Upper lobe of left lung (tissue), 6 donors: Measurements from ENCODE around the gene C20orf96. TPM values are rescaled to one million over a fixed set of nuclear protein-coding genes. Genes with fewer than 3 reads are reported as not detected.

Experiments used
- ATAC-seq, 2 donors: fragments of 200-7000 bp; cut with Tn5 transposase; one replicate each; pipeline ENCODE4 v1.9.1; 2022; ENCODE audit warnings: mild to moderate bottlenecking in 2 of 2, moderate library complexity in 2 of 2; ENCODE audit not compliant: low FRiP score in 2 of 2
- DNase-seq, 2 donors: peaks; one replicate each; pipeline ENCODE4 v3.0.0-alpha.2; 2019 to 2020
- H3K27ac ChIP-seq, 4 donors: fragments of 200-600 bp; sonication (generic); one replicate each; pipeline ENCODE4 v1.5.1; 2016 to 2019
- H3K27me3 ChIP-seq, 4 donors: fragments of 200-600 bp; sonication (generic); one replicate each; pipeline ENCODE4 v1.5.1; 2017 to 2019
- H3K36me3 ChIP-seq, 4 donors: fragments of 200-600 bp; sonication (generic); one replicate each; pipeline ENCODE4 v1.5.1; 2016 to 2019
- H3K4me1 ChIP-seq, 4 donors: fragments of 200-600 bp; sonication (generic); one replicate each; pipeline ENCODE4 v1.5.1; 2018 to 2019
- H3K4me3 ChIP-seq, 4 donors: fragments of 200-600 bp; sonication (generic); one replicate each; pipeline ENCODE4 v1.5.1; 2017 to 2019; ENCODE audit warnings: mild to moderate bottlenecking in 2 of 4, moderate library complexity in 1 of 4
- H3K9me3 ChIP-seq, 4 donors: fragments of 200-600 bp; sonication (generic); one replicate each; pipeline ENCODE4 v1.5.1; 2018 to 2019
- CTCF ChIP-seq, 6 experiments: fragments of 450-650 bp in 4 of 6; fragments of 200-600 bp in 2 of 6; sonication (generic) in 2 of 6; IDR thresholded peaks; one replicate each; pipeline ENCODE4 v1.5.1; 2016 to 2019; ENCODE audit warnings: antibody characterized with exemption in 6 of 6
- EP300 ChIP-seq, 4 donors: sonication (generic); formaldehyde crosslinking; IDR thresholded peaks; one replicate each; pipeline ENCODE4 v1.5.1; 2017; ENCODE audit warnings: antibody characterized with exemption in 4 of 4, control low read depth in 2 of 4
- POLR2A ChIP-seq, 4 donors: fragments of 450-650 bp; IDR thresholded peaks; one replicate each; pipeline ENCODE4 v1.5.1; 2016 to 2017; ENCODE audit warnings: antibody characterized with exemption in 4 of 4, mild to moderate bottlenecking in 2 of 4
- POLR2AphosphoS5 ChIP-seq, 2 donors: sonication (generic); formaldehyde crosslinking; IDR thresholded peaks; one replicate each; pipeline ENCODE4 v1.5.1; 2017; ENCODE audit warnings: antibody characterized with exemption in 2 of 2
- WGBS, 2 donors: methylation state at CpG; one replicate each; pipeline ENCODE4 v1.1.5; 2017 to 2018; 5-methylcytosine and 5-hydroxymethylcytosine counted together
- total RNA-seq, 6 donors: library from RNA; depleted of rRNA in 4 of 6; stranded (reverse); fragments of >200 nt in 4 of 6; gene quantifications; one replicate each; pipeline versions ENCODE4 v1.1.0 to v1.2.1, GENCODE V29; 2016 to 2021
- donor health status: DM: no; HTN: no; CAD: no; lungs with moderate emphysema.
- donor health status: DM: no; HTN: yes; CAD: no; lungs with severe emphysema.

Gene C20orf96
- total RNA-seq, 6 donors from 2014 or later: 3.0 to 31.4 (median 10.3) TPM

GRCh38 chr20:270517-270916 lies 20.0 kb downstream of the C20orf96 start:
- H3K27me3 ChIP-seq: no peaks in the 10 kb centered on the region
- no peak overlapping the region for H3K27ac ChIP-seq
- H3K9me3 ChIP-seq: no peaks in the 10 kb centered on the region
- no peak overlapping the region for H3K4me3 ChIP-seq
- DNase-seq (no peak), ATAC-seq (no peak)
- 85 to 94% methylated on average over 5 of the region's 5 CpGs for WGBS, 2 donors
- H3K4me1 ChIP-seq: peaks cover 0 to 13% (median 8%) of the 10 kb centered on the region in 4 donors
- TF ChIP-seq POLR2AphosphoS5 (IDR thresholded peaks at IDR 0.05) (no peak), POLR2A (IDR thresholded peaks at IDR 0.05) (no peak), CTCF (IDR thresholded peaks at IDR 0.05) (no peak), EP300 (IDR thresholded peaks at IDR 0.05) (no peak)
- peaks cover 0 to 4% (median 1%) of the 10 kb centered on the region in 4 donors for H3K36me3 ChIP-seq

GRCh38 chr20:266596-267562 lies 23.7 kb downstream of the C20orf96 start:
- Histone ChIP-seq H3K4me1 (peaks cover 0 to 13% (median 8%) of the 10 kb centered on the region in 4 donors), H3K9me3 (no peaks in the 10 kb centered on the region), H3K36me3 (no peaks in the 10 kb centered on the region), H3K27ac (no peak overlapping the region), H3K4me3 (peak overlapping the region; percentile 22 to 57 (median 50)), H3K27me3 (no peaks in the 10 kb centered on the region)
- ATAC-seq: peak; percentile 96 to 97
- WGBS, 2 donors: 10 to 13% methylated on average over 22 to 43 of the region's 43 CpGs
- peak; percentile 89 to 96 for DNase-seq
- peak; percentile 93 to 97 (median 96) for TF ChIP-seq CTCF (IDR thresholded peaks at IDR 0.05)
- TF ChIP-seq EP300 (IDR thresholded peaks at IDR 0.05): no peak
- TF ChIP-seq POLR2AphosphoS5 (IDR thresholded peaks at IDR 0.05): peak in 1 of 2 donors; percentile 20
- TF ChIP-seq POLR2A (IDR thresholded peaks at IDR 0.05): no peak

GRCh38 chr20:263701-264100 lies 26.8 kb downstream of the C20orf96 start:
- DNase-seq (peak in 1 of 2 donors; percentile 43), ATAC-seq (no peak)
- Histone ChIP-seq H3K9me3 (no peaks in the 10 kb centered on the region), H3K27me3 (no peaks in the 10 kb centered on the region), H3K4me1 (peaks cover 0 to 13% (median 8%) of the 10 kb centered on the region in 4 donors), H3K36me3 (no peaks in the 10 kb centered on the region), H3K27ac (no peak overlapping the region), H3K4me3 (no peak overlapping the region)
- WGBS, 2 donors: 90 to 94% methylated on average over 6 to 12 of the region's 13 CpGs
- TF ChIP-seq POLR2A (IDR thresholded peaks at IDR 0.05) (no peak), POLR2AphosphoS5 (IDR thresholded peaks at IDR 0.05) (no peak), EP300 (IDR thresholded peaks at IDR 0.05) (no peak), CTCF (IDR thresholded peaks at IDR 0.05) (no peak)

- Histone ChIP-seq H3K36me3 (no peaks in the 10 kb centered on the region), H3K27ac (no peak overlapping the region), H3K9me3 (no peaks in the 10 kb centered on the region), H3K4me1 (no peaks in the 10 kb centered on the region), H3K4me3 (no peak overlapping the region), H3K27me3 (no peaks in the 10 kb centered on the region)
- no peak for DNase-seq
- 72 to 73% methylated on average over 2 of the region's 2 CpGs for WGBS, 2 donors
- no peak for ATAC-seq
- TF ChIP-seq EP300 (IDR thresholded peaks at IDR 0.05) (no peak), CTCF (IDR thresholded peaks at IDR 0.05) (no peak), POLR2AphosphoS5 (IDR thresholded peaks at IDR 0.05) (no peak), POLR2A (IDR thresholded peaks at IDR 0.05) (no peak)
These were observed 30.6 kb downstream of the C20orf96 start for GRCh38 chr20:259981-260380.
